CD4-positive, alpha-beta T cell (primary cell): ENCODE measurements around the gene SWAP70. TPM values are rescaled to one million over a fixed set of nuclear protein-coding genes. Genes with fewer than 3 reads are reported as not detected.

Experiments
- ATAC-seq: fragments of 200-7000 bp; cut with Tn5 transposase; one replicate; pipeline ENCODE4 v1.10.0; 2022; ENCODE audit warnings: mild to moderate bottlenecking; ENCODE audit not compliant: poor library complexity
- CTCF ChIA-PET: fragments of 350-600 bp; sonication (Branson Sonifier 250); formaldehyde crosslinking; loops from one replicate; lab custom pipeline; 2021; ENCODE audit warnings: antibody characterized with exemption, inconsistent platforms; lab: Charles Lee
- POLR2A ChIA-PET: fragments of 350-600 bp; sonication (Branson Sonifier 250); formaldehyde crosslinking; loops from one replicate; lab custom pipeline; 2021; ENCODE audit warnings: antibody characterized with exemption, inconsistent platforms; lab: Charles Lee
- DNase-seq, 14 experiments: peaks; one replicate each; pipeline ENCODE4 v3.0.0-alpha.2; 2013 to 2020; ENCODE audit warnings: mixed read lengths in 2 of 14
- H3K27ac ChIP-seq, 2 donors: one replicate each; pipeline versions ENCODE4 v1.5.1 to v1.7.0; 2013; ENCODE audit warnings: low read length in 2 of 2, low read depth in 1 of 2, mild to moderate bottlenecking in 1 of 2
- H3K27me3 ChIP-seq, 2 experiments: 1 replicate in 1 of 2; 2 replicates in 1 of 2; pipeline versions ENCODE4 v1.6.1 to v1.7.0; 2013; ENCODE audit warnings: low read length in 2 of 2, control low read depth in 1 of 2, mild to moderate bottlenecking in 1 of 2, moderate library complexity in 1 of 2; ENCODE audit not compliant: insufficient read depth in 2 of 2, control insufficient read depth in 1 of 2
- H3K36me3 ChIP-seq: one replicate; pipeline ENCODE4 v1.6.1; 2013; ENCODE audit warnings: low read length, control low read depth; ENCODE audit not compliant: insufficient read depth
- H3K4me1 ChIP-seq: one replicate; pipeline ENCODE4 v1.6.1; 2013; ENCODE audit warnings: low read length, control low read depth; ENCODE audit not compliant: insufficient read depth
- H3K4me3 ChIP-seq: one replicate; pipeline ENCODE4 v1.5.1; 2013; ENCODE audit warnings: mild to moderate bottlenecking, low read length, moderate library complexity
- H3K9me3 ChIP-seq, 2 experiments: 1 replicate in 1 of 2; 2 replicates in 1 of 2; pipeline versions ENCODE4 v1.6.1 to v1.7.0; 2013; ENCODE audit warnings: low read length in 2 of 2, mild to moderate bottlenecking in 2 of 2, control low read depth in 1 of 2, moderate library complexity in 1 of 2; ENCODE audit not compliant: control insufficient read depth in 1 of 2, insufficient read depth in 1 of 2
- H3K27ac Mint-ChIP-seq: one replicate; pipeline ENCODE4 v1.8.0; 2020; ENCODE audit warnings: mixed read lengths
- H3K27me3 Mint-ChIP-seq: one replicate; pipeline ENCODE4 v1.8.0; 2021; ENCODE audit warnings: mixed read lengths
- H3K36me3 Mint-ChIP-seq: one replicate; pipeline ENCODE4 v1.8.0; 2021; ENCODE audit warnings: low read depth, mixed read lengths
- H3K4me1 Mint-ChIP-seq: one replicate; pipeline ENCODE4 v1.8.0; 2021; ENCODE audit warnings: low read depth, mixed read lengths
- H3K4me3 Mint-ChIP-seq: one replicate; pipeline ENCODE4 v1.8.0; 2020; ENCODE audit warnings: mild to moderate bottlenecking, mixed read lengths
- H3K9me3 Mint-ChIP-seq: one replicate; pipeline ENCODE4 v1.8.0; 2020; ENCODE audit warnings: mixed read lengths
- intact Hi-C, 2 experiments: fragments of 100-400 bp; cut with DNase I in 1 of 2; cut with micrococcal nuclease in 1 of 2; formaldehyde crosslinking; loops; one replicate each; pipeline versions ENCODE4 v1.15.1 to v1.9.0; 2023 to 2025; cut with DNase I, micrococcal nuclease
- total RNA-seq, 174 experiments: library from RNA in 2 of 174; stranded (reverse) in 2 of 174; gene quantifications; one replicate each; pipeline ENCODE4 v1.2.3 and lab custom pipeline; 2021 to 2026
- TF ChIP-seq, protein P1 (sequence below): fragments of 200-600 bp; IDR thresholded peaks from one replicate; pipeline ENCODE4 v1.8.0; 2022; ENCODE audit warnings: antibody characterized with exemption, mild to moderate bottlenecking

SWAP70 gene
- total RNA-seq, 2 experiments from 2014 or later: 4.0 to 4.1 TPM

DNA sequence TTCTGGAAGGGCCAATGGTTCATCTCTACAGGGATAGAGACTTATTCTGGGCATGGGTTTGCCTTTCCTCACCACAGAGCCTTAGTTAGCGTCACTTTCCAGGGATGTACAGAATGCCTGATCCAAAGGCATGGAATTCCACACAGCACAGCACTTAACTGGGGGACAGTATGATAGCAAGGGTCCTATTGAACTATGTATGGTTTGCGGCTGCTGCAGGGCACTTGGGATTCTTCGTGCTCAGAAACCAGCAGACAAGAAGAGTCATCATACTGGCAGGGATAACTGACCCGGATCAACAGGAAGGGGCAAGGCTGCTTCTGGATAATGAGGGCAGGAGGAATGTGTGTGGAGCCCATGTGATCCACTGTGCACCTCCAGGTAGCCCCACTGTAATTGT lies 105.7 kb downstream of the SWAP70 start:
- H3K4me3 ChIP-seq: no peak overlapping the region
- CTCF ChIA-PET: no interaction called here
- ATAC-seq (no peak), DNase-seq (no peak)
- Mint-ChIP-seq H3K36me3 (no peaks in the 10 kb centered on the region), H3K27ac (no peak overlapping the region), H3K9me3 (no peaks in the 10 kb centered on the region), H3K4me1 (no peaks in the 10 kb centered on the region), H3K4me3 (no peak overlapping the region), H3K27me3 (no peaks in the 10 kb centered on the region)
- TF ChIP-seq, protein P1, sequence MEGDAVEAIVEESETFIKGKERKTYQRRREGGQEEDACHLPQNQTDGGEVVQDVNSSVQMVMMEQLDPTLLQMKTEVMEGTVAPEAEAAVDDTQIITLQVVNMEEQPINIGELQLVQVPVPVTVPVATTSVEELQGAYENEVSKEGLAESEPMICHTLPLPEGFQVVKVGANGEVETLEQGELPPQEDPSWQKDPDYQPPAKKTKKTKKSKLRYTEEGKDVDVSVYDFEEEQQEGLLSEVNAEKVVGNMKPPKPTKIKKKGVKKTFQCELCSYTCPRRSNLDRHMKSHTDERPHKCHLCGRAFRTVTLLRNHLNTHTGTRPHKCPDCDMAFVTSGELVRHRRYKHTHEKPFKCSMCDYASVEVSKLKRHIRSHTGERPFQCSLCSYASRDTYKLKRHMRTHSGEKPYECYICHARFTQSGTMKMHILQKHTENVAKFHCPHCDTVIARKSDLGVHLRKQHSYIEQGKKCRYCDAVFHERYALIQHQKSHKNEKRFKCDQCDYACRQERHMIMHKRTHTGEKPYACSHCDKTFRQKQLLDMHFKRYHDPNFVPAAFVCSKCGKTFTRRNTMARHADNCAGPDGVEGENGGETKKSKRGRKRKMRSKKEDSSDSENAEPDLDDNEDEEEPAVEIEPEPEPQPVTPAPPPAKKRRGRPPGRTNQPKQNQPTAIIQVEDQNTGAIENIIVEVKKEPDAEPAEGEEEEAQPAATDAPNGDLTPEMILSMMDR: no peak
- intact Hi-C loops: loop anchor here in 1 of 2 experiments (10.0 kb wide), 1 partner anchor 965 kb away; no protein-coding TSS in a partner anchor
- no peaks in the 10 kb centered on the region for H3K36me3 ChIP-seq
- H3K27ac ChIP-seq: no peak overlapping the region
- no peaks in the 10 kb centered on the region for H3K9me3 ChIP-seq
- POLR2A ChIA-PET: no interaction called here
- no peaks in the 10 kb centered on the region for H3K27me3 ChIP-seq
- H3K4me1 ChIP-seq: no peaks in the 10 kb centered on the region

DNA sequence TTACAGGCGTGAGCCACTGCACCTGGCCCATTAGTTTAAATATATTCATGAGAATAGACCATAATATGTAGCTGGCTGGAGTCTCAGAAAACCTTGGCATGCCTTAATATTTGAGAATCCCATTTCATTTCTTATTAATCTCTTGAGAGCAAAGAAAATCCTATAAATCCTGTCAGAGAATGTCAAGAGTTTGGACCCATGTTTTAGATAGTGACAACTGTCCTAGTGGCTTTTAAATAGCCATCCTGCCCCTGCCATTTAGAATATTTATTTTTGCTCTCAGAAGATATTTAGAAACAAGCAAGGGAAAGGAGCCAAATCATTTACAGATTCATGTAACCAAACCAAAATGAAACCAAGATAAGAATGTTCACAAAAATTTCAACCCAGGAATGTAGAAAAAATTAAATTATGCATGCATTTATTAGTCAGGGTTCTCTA lies 107.2 kb downstream of the SWAP70 start:
- CTCF ChIA-PET: no interaction called here

DNA sequence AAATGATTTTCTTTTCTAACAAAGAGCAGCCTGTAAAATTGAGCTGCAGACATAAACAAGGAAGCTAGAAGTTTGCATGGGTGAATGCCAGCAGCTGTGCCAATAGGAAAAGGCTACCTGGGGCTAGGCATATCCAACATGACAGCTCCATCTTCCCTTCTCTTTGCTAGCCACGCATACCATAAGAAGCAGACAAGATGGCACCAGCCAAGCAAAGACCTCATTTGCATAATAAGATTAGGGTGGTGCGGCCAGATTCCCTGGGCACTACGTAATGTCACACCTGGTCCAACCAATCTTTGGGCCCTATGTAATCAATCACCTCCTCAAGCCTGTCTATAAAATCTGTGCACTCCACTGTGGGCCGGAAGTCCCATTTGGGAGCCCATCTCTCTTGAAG lies 108.3 kb downstream of the SWAP70 start:
- Mint-ChIP-seq H3K4me3 (no peak overlapping the region), H3K27ac (no peak overlapping the region), H3K27me3 (no peaks in the 10 kb centered on the region), H3K4me1 (no peaks in the 10 kb centered on the region), H3K36me3 (no peaks in the 10 kb centered on the region), H3K9me3 (no peaks in the 10 kb centered on the region)
- CTCF ChIA-PET: no interaction called here
- DNase-seq (no peak), ATAC-seq (no peak)
- no peak overlapping the region for H3K4me3 ChIP-seq
- POLR2A ChIA-PET: no interaction called here
- intact Hi-C loops: no loop called here
- H3K4me1 ChIP-seq: no peaks in the 10 kb centered on the region
- no peak overlapping the region for H3K27ac ChIP-seq
- no peaks in the 10 kb centered on the region for H3K9me3 ChIP-seq
- no peaks in the 10 kb centered on the region for H3K27me3 ChIP-seq
- H3K36me3 ChIP-seq: no peaks in the 10 kb centered on the region
- TF ChIP-seq, protein P1: no peak

More for the DNA sequence above, 107.2 kb downstream of the SWAP70 start:
- Histone ChIP-seq H3K27me3 (no peaks in the 10 kb centered on the region), H3K27ac (no peak overlapping the region), H3K4me1 (no peaks in the 10 kb centered on the region), H3K4me3 (no peak overlapping the region), H3K9me3 (no peaks in the 10 kb centered on the region), H3K36me3 (no peaks in the 10 kb centered on the region)
- intact Hi-C loops: no loop called here
- no peaks in the 10 kb centered on the region for H3K9me3 Mint-ChIP-seq
- no peaks in the 10 kb centered on the region for H3K36me3 Mint-ChIP-seq
- DNase-seq (no peak), ATAC-seq (no peak)
- TF ChIP-seq, protein P1: no peak
- no peak overlapping the region for H3K4me3 Mint-ChIP-seq
- H3K27ac Mint-ChIP-seq: no peak overlapping the region
- H3K4me1 Mint-ChIP-seq: no peaks in the 10 kb centered on the region
- POLR2A ChIA-PET: no interaction called here
- no peaks in the 10 kb centered on the region for H3K27me3 Mint-ChIP-seq
